Mucosa of stomach (tissue), 1 donor: ENCODE measurements around the gene SIGLEC9.

Experiments
- H3K27me3 ChIP-seq: one replicate; pipeline ENCODE4 v1.7.0; 2013; ENCODE audit warnings: mild to moderate bottlenecking, low read length; ENCODE audit not compliant: control insufficient read depth, insufficient read depth
- H3K36me3 ChIP-seq: one replicate; pipeline ENCODE4 v1.7.0; 2013; ENCODE audit warnings: low read length; ENCODE audit not compliant: control insufficient read depth, insufficient read depth
- H3K4me1 ChIP-seq: one replicate; pipeline ENCODE4 v1.7.0; 2013; ENCODE audit warnings: mild to moderate bottlenecking, low read length; ENCODE audit not compliant: control insufficient read depth, insufficient read depth
- H3K4me3 ChIP-seq: one replicate; pipeline ENCODE4 v1.7.0; 2013; ENCODE audit warnings: low read length
- H3K9ac ChIP-seq: one replicate; pipeline ENCODE4 v1.7.0; 2013; ENCODE audit warnings: mild to moderate bottlenecking, low read length, moderate library complexity
- H3K9me3 ChIP-seq: one replicate; pipeline ENCODE4 v1.7.0; 2013; ENCODE audit warnings: mild to moderate bottlenecking, low read length, moderate library complexity; ENCODE audit not compliant: control insufficient read depth
- donor health status: Pancreatic carcinoma.

SIGLEC9 gene

GRCh38 chr19:51124729-51125128, at the start of gene SIGLEC9:
Gene SIGLEC9 (plus strand): TSS chr19:51124906. CDS start chr19:51124975, 69 bp downstream.
- no peaks in the 10 kb centered on the region for H3K9me3 ChIP-seq
- H3K4me3 ChIP-seq: no peak within 1 kb of the TSS
- H3K36me3 ChIP-seq: no peaks in the 10 kb centered on the region
- H3K27me3 ChIP-seq: peaks cover 8% of the 10 kb centered on the region
- H3K4me1 ChIP-seq: peaks cover 5% of the 10 kb centered on the region
- H3K9ac ChIP-seq: no peak within 1 kb of the TSS

- Histone ChIP-seq H3K4me1 (no peaks in the 10 kb centered on the region), H3K36me3 (no peaks in the 10 kb centered on the region), H3K27me3 (no peaks in the 10 kb centered on the region), H3K9me3 (no peaks in the 10 kb centered on the region), H3K9ac (no peak overlapping the region), H3K4me3 (no peak overlapping the region)
Measured at GRCh38 chr19:51075998-51076397, 48.7 kb upstream of the SIGLEC9 start.

- Histone ChIP-seq H3K27me3 (no peaks in the 10 kb centered on the region), H3K9ac (no peak overlapping the region), H3K9me3 (no peaks in the 10 kb centered on the region), H3K4me3 (no peak overlapping the region), H3K36me3 (no peaks in the 10 kb centered on the region), H3K4me1 (no peaks in the 10 kb centered on the region)
Measured at GRCh38 chr19:51076631-51077213, 48.0 kb upstream of the SIGLEC9 start.

GRCh38 chr19:51078104-51078503, 46.6 kb upstream of the SIGLEC9 start:
- Histone ChIP-seq H3K4me1 (no peaks in the 10 kb centered on the region), H3K4me3 (no peak overlapping the region), H3K27me3 (peaks cover 8% of the 10 kb centered on the region)

GRCh38 chr19:51078731-51079130, 46.0 kb upstream of the SIGLEC9 start:
- H3K27me3 ChIP-seq: peaks cover 10% of the 10 kb centered on the region
- H3K4me1 ChIP-seq: no peaks in the 10 kb centered on the region
- H3K9me3 ChIP-seq: no peaks in the 10 kb centered on the region
- no peak overlapping the region for H3K4me3 ChIP-seq
- no peaks in the 10 kb centered on the region for H3K36me3 ChIP-seq
- H3K9ac ChIP-seq: no peak overlapping the region

More at GRCh38 chr19:51078104-51078503, 46.6 kb upstream of the SIGLEC9 start:
- Histone ChIP-seq H3K9ac (no peak overlapping the region), H3K36me3 (no peaks in the 10 kb centered on the region), H3K9me3 (no peaks in the 10 kb centered on the region)

- Histone ChIP-seq H3K9me3 (no peaks in the 10 kb centered on the region), H3K4me1 (no peaks in the 10 kb centered on the region), H3K4me3 (no peak overlapping the region), H3K9ac (no peak overlapping the region), H3K36me3 (no peaks in the 10 kb centered on the region), H3K27me3 (peaks cover 17% of the 10 kb centered on the region)
Measured at GRCh38 chr19:51079481-51080110, 45.1 kb upstream of the SIGLEC9 start.

GRCh38 chr19:51081476-51081875, 43.2 kb upstream of the SIGLEC9 start:
- H3K36me3 ChIP-seq: no peaks in the 10 kb centered on the region
- H3K27me3 ChIP-seq: peaks cover 17% of the 10 kb centered on the region
- H3K9ac ChIP-seq: no peak overlapping the region
- H3K9me3 ChIP-seq: no peaks in the 10 kb centered on the region
- no peak overlapping the region for H3K4me3 ChIP-seq
- no peaks in the 10 kb centered on the region for H3K4me1 ChIP-seq

- no peak within 1 kb of the TSS for H3K9ac ChIP-seq
- no peaks in the 10 kb centered on the region for H3K9me3 ChIP-seq
- H3K4me3 ChIP-seq: no peak within 1 kb of the TSS
- no peaks in the 10 kb centered on the region for H3K36me3 ChIP-seq
- H3K27me3 ChIP-seq: peaks cover 17% of the 10 kb centered on the region
- no peaks in the 10 kb centered on the region for H3K4me1 ChIP-seq
Measured at GRCh38 chr19:51082611-51083010, 42.1 kb upstream of the SIGLEC9 start, which contains the start of gene KLK14. Gene KLK14 (minus strand): TSS chr19:51082887. CDS start chr19:51082614, 273 bp downstream.

- peaks cover 17% of the 10 kb centered on the region for H3K27me3 ChIP-seq
- H3K4me3 ChIP-seq: no peak overlapping the region
- H3K9me3 ChIP-seq: no peaks in the 10 kb centered on the region
- no peaks in the 10 kb centered on the region for H3K4me1 ChIP-seq
- no peaks in the 10 kb centered on the region for H3K36me3 ChIP-seq
- H3K9ac ChIP-seq: no peak overlapping the region
Measured at GRCh38 chr19:51083181-51083580, 41.5 kb upstream of the SIGLEC9 start.

GRCh38 chr19:51083783-51084182, 40.9 kb upstream of the SIGLEC9 start:
- H3K4me1 ChIP-seq: no peaks in the 10 kb centered on the region
- no peaks in the 10 kb centered on the region for H3K9me3 ChIP-seq
- H3K9ac ChIP-seq: no peak overlapping the region
- no peak overlapping the region for H3K4me3 ChIP-seq
- peaks cover 17% of the 10 kb centered on the region for H3K27me3 ChIP-seq
- H3K36me3 ChIP-seq: no peaks in the 10 kb centered on the region

- Histone ChIP-seq H3K27me3 (peaks cover 17% of the 10 kb centered on the region), H3K4me1 (no peaks in the 10 kb centered on the region), H3K4me3 (no peak overlapping the region), H3K9me3 (no peaks in the 10 kb centered on the region), H3K9ac (no peak overlapping the region), H3K36me3 (no peaks in the 10 kb centered on the region)
Measured at GRCh38 chr19:51084505-51084904, 40.2 kb upstream of the SIGLEC9 start.

- no peaks in the 10 kb centered on the region for H3K36me3 ChIP-seq
Measured at GRCh38 chr19:51086153-51086850, 38.4 kb upstream of the SIGLEC9 start.

More at GRCh38 chr19:51086153-51086850, 38.4 kb upstream of the SIGLEC9 start:
- Histone ChIP-seq H3K4me1 (no peaks in the 10 kb centered on the region), H3K9ac (no peak overlapping the region), H3K27me3 (peaks cover 17% of the 10 kb centered on the region), H3K9me3 (no peaks in the 10 kb centered on the region), H3K4me3 (no peak overlapping the region)
